Large intestine (tissue), 12 donors: ENCODE data around the gene KRT24. TPM values are rescaled to one million over a fixed set of nuclear protein-coding genes. Genes with fewer than 3 reads are reported as not detected.
A peak's percentile ranks its signal among the peaks of the same experiment; 100 is the strongest.
"Not testable (repeated sequence)": the region's sequence is repeated elsewhere in the genome, so short reads cannot be mapped to it uniquely, and the experiment has no call there.

Experiments used
- DNase-seq, 2 donors: peaks; one replicate each; pipeline versions ENCODE4 v3.0.0 to v3.0.0-alpha.2; 2013
- H3K27ac ChIP-seq: one replicate; pipeline ENCODE4 v1.5.1; 2013; ENCODE audit warnings: low read length
- H3K27me3 ChIP-seq: 2 replicates; pipeline ENCODE4 v1.6.1; 2013; ENCODE audit warnings: low read length; ENCODE audit not compliant: control insufficient read depth, insufficient read depth
- H3K36me3 ChIP-seq: 2 replicates; pipeline ENCODE4 v1.6.1; 2013; ENCODE audit warnings: low read length; ENCODE audit not compliant: control insufficient read depth, insufficient read depth
- H3K4me1 ChIP-seq: one replicate; pipeline ENCODE4 v1.6.1; 2013; ENCODE audit warnings: low read length; ENCODE audit not compliant: control insufficient read depth, insufficient read depth
- H3K4me3 ChIP-seq: one replicate; pipeline ENCODE4 v1.5.1; 2013; ENCODE audit warnings: low read length
- H3K9me3 ChIP-seq: one replicate; pipeline ENCODE4 v1.6.1; 2013; ENCODE audit warnings: mild to moderate bottlenecking, low read depth, low read length, moderate library complexity; ENCODE audit not compliant: control insufficient read depth
- WGBS: methylation state at CpG from one replicate; pipeline ENCODE4 v1.1.5; 2013; ENCODE audit warnings: low lambda C conversion rate; ENCODE audit not compliant: insufficient coverage; 5-methylcytosine and 5-hydroxymethylcytosine counted together
- long read RNA-seq, 11 donors: transcript quantifications; one replicate each; lab custom pipeline, GENCODE V29; 2026
- polyA plus RNA-seq: library from polyadenylated mRNA; unstranded; fragments of 120-200 nt; gene quantifications from one replicate; pipeline ENCODE4 v1.2.1, GENCODE V29; 2013

The KRT24 gene
- polyA plus RNA-seq = not detected
- long read RNA-seq, donor 1 = 0 reads
- long read RNA-seq, donor 2 = 0 reads
- long read RNA-seq, donor 3 = 0 reads
- long read RNA-seq, donor 4 = 0 reads
- long read RNA-seq, donor 5 = 0 reads
- long read RNA-seq, donor 6 = 0 reads
- long read RNA-seq, donor 7 = 0 reads
- long read RNA-seq, donor 8 = 0 reads
- long read RNA-seq, donor 9 = 0 reads
- long read RNA-seq, donor 10 = 0 reads
- long read RNA-seq, donor 11 = 0 reads

- WGBS = 63% methylated on average over 2 of the region's 7 CpGs
- Histone ChIP-seq H3K4me3 (no peak within 1 kb of the TSS), H3K27me3 (no peaks in the 10 kb centered on the region)
Measured at GRCh38 chr17:40703652-40704051, at the start of gene KRT24. TSS of gene KRT24 (minus strand) at chr17:40703752. CDS start at chr17:40703693, 59 bp downstream.

GRCh38 chr17:40751065-40751464, 47.5 kb upstream of the KRT24 start:
- Histone ChIP-seq H3K4me1 (no peaks in the 10 kb centered on the region), H3K4me3 (no peak overlapping the region), H3K36me3 (no peaks in the 10 kb centered on the region), H3K9me3 (no peaks in the 10 kb centered on the region), H3K27ac (no peak overlapping the region), H3K27me3 (peaks cover 8% of the 10 kb centered on the region)
- no peak for DNase-seq
- no CpG with 5 or more reads among the region's 14 CpGs for WGBS

More at GRCh38 chr17:40703652-40704051, at the start of gene KRT24:
- DNase-seq = no peak
- Histone ChIP-seq H3K27ac (no peak within 1 kb of the TSS), H3K4me1 (no peaks in the 10 kb centered on the region), H3K9me3 (no peaks in the 10 kb centered on the region), H3K36me3 (no peaks in the 10 kb centered on the region)

DNA sequence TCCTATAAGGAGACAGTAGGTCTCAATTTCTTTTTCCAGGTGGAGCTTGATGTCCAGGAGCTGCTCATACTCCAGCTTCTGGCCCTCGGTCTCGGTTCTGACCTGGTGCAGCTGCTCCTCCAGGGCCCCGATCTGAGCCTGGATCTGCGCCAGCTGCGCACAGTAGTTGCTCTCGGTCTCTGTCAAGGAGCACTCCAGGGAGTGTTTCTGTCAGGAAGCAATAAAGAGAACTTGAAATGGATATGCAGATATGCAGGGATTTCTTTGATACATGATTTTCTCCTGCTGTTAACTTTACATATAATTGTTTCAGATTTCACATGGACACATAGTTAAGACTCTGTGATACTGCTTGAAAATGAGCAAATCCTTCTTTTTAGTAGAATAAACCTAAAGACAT, 46.8 kb upstream of the KRT24 start:
- no peak overlapping the region for H3K27ac ChIP-seq
- no peak overlapping the region for H3K4me3 ChIP-seq
- H3K27me3 ChIP-seq = peaks cover 8% of the 10 kb centered on the region
- H3K36me3 ChIP-seq = no peaks in the 10 kb centered on the region
- no CpG with 5 or more reads among the region's 6 CpGs for WGBS
- no peaks in the 10 kb centered on the region for H3K4me1 ChIP-seq
- no peak for DNase-seq
- H3K9me3 ChIP-seq = no peaks in the 10 kb centered on the region

DNA sequence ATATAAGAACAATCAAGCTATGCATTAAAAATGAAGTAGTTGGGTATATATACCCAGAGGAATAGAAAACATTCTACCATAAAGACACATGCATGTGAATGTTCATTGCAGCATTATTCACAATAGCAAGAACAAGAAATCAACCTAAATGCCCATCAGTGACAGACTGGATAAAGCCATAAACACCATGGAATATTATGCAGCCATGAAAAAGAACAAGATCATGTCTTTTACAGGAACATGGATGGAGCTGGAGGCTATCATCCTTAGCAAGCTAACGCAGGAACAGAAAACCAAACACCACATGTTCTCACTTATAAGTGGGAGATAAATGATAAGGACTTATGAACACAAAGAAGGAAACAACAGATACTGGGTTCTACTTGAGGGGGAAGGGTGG, 45.1 kb upstream of the KRT24 start:
- not testable (repeated sequence) for H3K4me3 ChIP-seq, H3K9me3 ChIP-seq, H3K27me3 ChIP-seq, H3K27ac ChIP-seq, DNase-seq, H3K36me3 ChIP-seq, H3K4me1 ChIP-seq
- no CpG with 5 or more reads among the region's 1 CpG for WGBS

- H3K27me3 ChIP-seq = peaks cover 14% of the 10 kb centered on the region
- H3K27ac ChIP-seq = no peak overlapping the region
- no peaks in the 10 kb centered on the region for H3K4me1 ChIP-seq
- no peaks in the 10 kb centered on the region for H3K9me3 ChIP-seq
- H3K36me3 ChIP-seq = no peaks in the 10 kb centered on the region
- H3K4me3 ChIP-seq = no peak overlapping the region
- no CpG with 5 or more reads among the region's 4 CpGs for WGBS
- DNase-seq = no peak
Measured at GRCh38 chr17:40738553-40738952, 35.0 kb upstream of the KRT24 start.

DNA sequence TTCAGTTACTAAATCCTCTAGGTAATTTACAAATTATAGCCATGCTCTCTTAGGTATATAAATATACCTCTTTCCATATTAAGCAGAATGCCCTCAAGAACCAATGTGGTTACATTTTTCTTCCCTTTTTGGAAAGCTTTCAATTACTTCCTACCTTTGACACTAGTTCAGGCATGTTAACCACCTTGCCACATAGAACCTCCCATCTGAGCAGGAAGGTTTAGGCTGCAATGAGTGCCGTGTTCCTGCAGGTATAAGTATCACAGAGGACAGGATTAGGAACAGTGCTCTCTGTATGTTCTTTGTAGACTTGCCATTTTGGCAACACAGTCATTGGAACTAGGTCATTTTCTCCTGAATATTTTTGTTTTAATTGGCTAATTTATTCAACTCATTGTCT, 31.5 kb upstream of the KRT24 start:
- no peak overlapping the region for H3K4me3 ChIP-seq
- no peaks in the 10 kb centered on the region for H3K9me3 ChIP-seq
- no peaks in the 10 kb centered on the region for H3K4me1 ChIP-seq
- H3K27me3 ChIP-seq = peaks cover 16% of the 10 kb centered on the region
- H3K36me3 ChIP-seq = no peaks in the 10 kb centered on the region
- no peak for DNase-seq
- WGBS = no CpG with 5 or more reads among the region's 1 CpG
- H3K27ac ChIP-seq = no peak overlapping the region

- Histone ChIP-seq H3K4me3 (no peak overlapping the region), H3K9me3 (no peaks in the 10 kb centered on the region), H3K36me3 (no peaks in the 10 kb centered on the region), H3K27ac (no peak overlapping the region), H3K4me1 (no peaks in the 10 kb centered on the region), H3K27me3 (peaks cover 15% of the 10 kb centered on the region)
- no peak for DNase-seq
- WGBS = no CpG with 5 or more reads among the region's 6 CpGs
Measured at GRCh38 chr17:40734018-40734417, 30.5 kb upstream of the KRT24 start.

DNA sequence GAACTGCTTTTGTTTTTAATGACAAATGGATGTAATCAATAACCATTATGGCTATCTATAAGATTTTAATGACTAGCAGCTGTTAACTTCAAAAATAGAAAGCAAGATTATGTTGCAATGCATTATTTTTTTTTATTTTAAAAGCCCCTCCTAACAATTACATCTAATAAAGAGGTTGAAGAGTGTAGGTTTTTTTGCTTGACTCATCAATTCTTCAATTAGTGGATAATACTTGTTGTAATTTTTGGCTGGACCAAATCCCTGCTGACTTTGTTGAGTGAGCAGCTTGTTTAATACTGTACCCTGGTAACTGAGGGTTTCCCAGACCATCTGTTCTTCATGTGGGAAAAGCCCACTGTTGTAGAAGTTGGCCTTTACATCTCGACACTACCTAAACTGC, 27.4 kb upstream of the KRT24 start:
- no peak for DNase-seq
- H3K4me3 ChIP-seq = no peak overlapping the region

DNA sequence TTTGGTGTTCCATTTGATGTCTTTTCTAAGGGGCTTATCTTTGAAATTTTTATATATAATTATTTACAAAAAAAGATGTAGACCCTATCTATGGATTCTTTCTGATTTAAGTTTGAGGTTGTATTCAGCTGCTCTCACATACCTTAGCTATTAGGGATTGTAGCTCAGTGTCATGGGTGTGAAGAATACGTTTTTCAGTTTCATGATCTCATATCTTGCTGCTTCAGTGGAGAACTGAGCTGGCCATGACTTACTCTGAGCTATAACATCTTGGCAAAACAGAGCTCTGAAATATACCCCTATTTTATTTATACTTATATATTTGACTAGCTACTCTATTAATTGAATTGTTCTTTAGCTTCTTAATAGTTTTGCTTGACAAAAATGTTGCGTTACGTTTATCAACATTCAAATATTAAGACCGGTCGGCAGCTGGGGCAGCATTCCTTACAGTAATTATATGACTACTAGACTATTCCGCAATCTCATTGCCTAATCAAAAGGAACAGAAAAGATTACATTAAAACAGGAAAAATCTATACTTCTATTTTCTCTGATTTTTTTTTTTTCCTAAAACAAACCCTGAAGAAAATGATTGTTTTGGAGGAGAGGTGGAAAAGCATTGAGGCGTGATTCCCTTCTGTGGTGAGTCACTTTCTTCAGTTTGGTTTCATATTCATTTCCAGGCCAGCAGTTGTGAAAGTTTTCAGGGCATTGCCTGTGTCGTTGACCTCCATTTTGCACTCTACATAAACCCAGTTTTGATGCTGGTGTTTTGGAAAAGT, 24.1 kb upstream of the KRT24 start:
- Histone ChIP-seq H3K9me3 (no peaks in the 10 kb centered on the region), H3K4me1 (no peaks in the 10 kb centered on the region), H3K27ac (no peak overlapping the region), H3K36me3 (no peaks in the 10 kb centered on the region), H3K27me3 (peaks cover 5% of the 10 kb centered on the region), H3K4me3 (no peak overlapping the region)
- 90% methylated on average over 2 of the region's 8 CpGs for whole genome bisulfite sequencing
- DNase-seq = no peak

More for the DNA sequence above, 27.4 kb upstream of the KRT24 start:
- Histone ChIP-seq H3K4me1 (no peaks in the 10 kb centered on the region), H3K27me3 (peaks cover 11% of the 10 kb centered on the region), H3K9me3 (no peaks in the 10 kb centered on the region), H3K27ac (no peak overlapping the region), H3K36me3 (no peaks in the 10 kb centered on the region)
- WGBS = no CpG with 5 or more reads among the region's 1 CpG

DNA sequence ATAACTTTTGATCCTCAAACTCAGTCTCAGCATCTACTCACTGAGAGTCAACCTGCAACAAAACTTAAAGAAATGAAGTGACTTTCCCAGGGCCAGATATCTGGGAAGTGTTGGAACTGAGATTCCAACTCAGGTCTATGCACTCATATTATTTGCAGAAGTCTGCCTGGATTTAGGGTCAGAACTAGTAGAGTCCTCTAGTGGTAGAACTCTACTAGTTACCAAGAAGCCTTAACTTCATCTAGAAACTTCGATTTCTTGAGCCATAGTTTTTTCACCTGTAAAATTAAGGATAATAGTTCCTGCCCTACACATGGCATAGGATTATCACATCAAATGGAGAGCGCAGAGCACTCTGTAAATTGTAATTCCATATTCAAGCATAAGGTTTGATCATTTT, 23.4 kb upstream of the KRT24 start:
- no peak overlapping the region for H3K4me3 ChIP-seq
- H3K36me3 ChIP-seq = no peaks in the 10 kb centered on the region
- H3K27ac ChIP-seq = no peak overlapping the region
- no peaks in the 10 kb centered on the region for H3K4me1 ChIP-seq
- peak in 1 of 2 donors; percentile 6 for DNase-seq
- H3K9me3 ChIP-seq = no peaks in the 10 kb centered on the region
- WGBS = no CpG with 5 or more reads among the region's 2 CpGs
- H3K27me3 ChIP-seq = peaks cover 5% of the 10 kb centered on the region
